Measurements from ENCODE around the gene HERC4. TPM values are rescaled to one million over a fixed set of nuclear protein-coding genes. Genes with fewer than 3 reads are reported as not detected.

The HERC4 gene
- polyA plus RNA-seq, 1 donor from 2014 or later, result 45.6 TPM

DNA sequence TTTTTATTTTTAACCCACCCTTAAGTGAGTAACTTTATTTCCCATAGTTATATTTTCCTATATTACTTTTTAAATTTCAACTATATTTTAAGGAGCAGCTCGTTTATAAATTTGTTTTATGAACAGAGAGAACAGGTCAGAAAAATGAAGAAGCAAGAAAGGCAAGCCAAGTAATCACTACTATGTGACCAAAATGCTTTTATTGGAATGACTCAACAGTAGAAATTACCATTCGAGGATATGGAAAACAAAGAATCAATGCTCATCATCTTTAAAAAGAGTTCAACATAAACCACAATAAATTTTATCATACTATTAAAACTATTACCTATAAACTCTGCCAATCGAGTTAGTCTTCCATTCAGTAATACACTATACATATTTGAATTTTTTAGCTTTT, 7.6 kb downstream of the HERC4 start:
- Histone ChIP-seq H3K27ac (ENCODE audit: low read length) (no peak overlapping the region), H3K27me3 (ENCODE audit: insufficient read depth, low read depth, low read length) (no peaks in the 10 kb centered on the region), H3K4me3 (ENCODE audit: low read length) (no peak overlapping the region), H2AFZ (ENCODE audit: low read depth, low read length) (no peak overlapping the region), H3K9me2 (ENCODE audit: insufficient read depth, low read length) (no peaks in the 10 kb centered on the region), H3K36me3 (ENCODE audit: insufficient read depth, low read length) (no peaks in the 10 kb centered on the region), H4K20me1 (ENCODE audit: insufficient read depth) (no peaks in the 10 kb centered on the region), H3K9ac (ENCODE audit: low read length) (no peak overlapping the region), H3F3A (ENCODE audit: insufficient read depth, low read length, poor library complexity, severe bottlenecking) (no peaks in the 10 kb centered on the region), H3K9me3 (ENCODE audit: low read length) (no peaks in the 10 kb centered on the region), H3K4me2 (ENCODE audit: low read length) (no peak overlapping the region), H3K79me2 (replicated peaks; ENCODE audit: insufficient read depth, low read length) (peaks cover 25% of the 10 kb centered on the region)
- no peak for TF ChIP-seq RAD21 (conservative IDR thresholded peaks at IDR 0.05)

DNA sequence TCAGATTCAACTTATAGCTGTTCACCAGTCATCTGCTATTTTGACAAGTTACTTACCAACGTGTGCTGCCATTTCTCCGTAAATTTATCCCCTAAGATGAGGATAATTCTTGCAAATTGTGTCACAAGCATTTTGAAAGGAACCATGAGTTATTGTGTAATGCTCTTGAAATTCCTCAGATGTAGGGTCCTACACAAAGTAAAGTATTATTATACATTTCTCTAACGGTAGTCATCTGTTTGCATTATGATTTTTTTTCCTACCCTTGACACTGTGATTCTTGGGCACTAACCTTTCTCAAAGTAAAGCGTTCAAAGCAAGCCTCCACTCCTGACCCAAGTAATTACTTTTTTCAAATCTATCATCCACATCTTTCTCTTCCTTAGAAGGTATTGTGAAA, 8.1 kb downstream of the HERC4 start:
- Histone ChIP-seq H3K36me3 (ENCODE audit: insufficient read depth, low read length) (no peaks in the 10 kb centered on the region), H3F3A (ENCODE audit: insufficient read depth, low read length, poor library complexity, severe bottlenecking) (no peaks in the 10 kb centered on the region), H3K27ac (ENCODE audit: low read length) (no peak overlapping the region), H3K4me2 (ENCODE audit: low read length) (no peak overlapping the region), H3K27me3 (ENCODE audit: insufficient read depth, low read depth, low read length) (no peaks in the 10 kb centered on the region), H2AFZ (ENCODE audit: low read depth, low read length) (no peak overlapping the region), H3K4me3 (ENCODE audit: low read length) (no peak overlapping the region), H4K20me1 (ENCODE audit: insufficient read depth) (no peaks in the 10 kb centered on the region), H3K9me3 (ENCODE audit: low read length) (no peaks in the 10 kb centered on the region), H3K79me2 (replicated peaks; ENCODE audit: insufficient read depth, low read length) (peaks cover 20% of the 10 kb centered on the region), H3K9ac (ENCODE audit: low read length) (no peak overlapping the region), H3K9me2 (ENCODE audit: insufficient read depth, low read length) (no peaks in the 10 kb centered on the region)
- TF ChIP-seq, protein P1, sequence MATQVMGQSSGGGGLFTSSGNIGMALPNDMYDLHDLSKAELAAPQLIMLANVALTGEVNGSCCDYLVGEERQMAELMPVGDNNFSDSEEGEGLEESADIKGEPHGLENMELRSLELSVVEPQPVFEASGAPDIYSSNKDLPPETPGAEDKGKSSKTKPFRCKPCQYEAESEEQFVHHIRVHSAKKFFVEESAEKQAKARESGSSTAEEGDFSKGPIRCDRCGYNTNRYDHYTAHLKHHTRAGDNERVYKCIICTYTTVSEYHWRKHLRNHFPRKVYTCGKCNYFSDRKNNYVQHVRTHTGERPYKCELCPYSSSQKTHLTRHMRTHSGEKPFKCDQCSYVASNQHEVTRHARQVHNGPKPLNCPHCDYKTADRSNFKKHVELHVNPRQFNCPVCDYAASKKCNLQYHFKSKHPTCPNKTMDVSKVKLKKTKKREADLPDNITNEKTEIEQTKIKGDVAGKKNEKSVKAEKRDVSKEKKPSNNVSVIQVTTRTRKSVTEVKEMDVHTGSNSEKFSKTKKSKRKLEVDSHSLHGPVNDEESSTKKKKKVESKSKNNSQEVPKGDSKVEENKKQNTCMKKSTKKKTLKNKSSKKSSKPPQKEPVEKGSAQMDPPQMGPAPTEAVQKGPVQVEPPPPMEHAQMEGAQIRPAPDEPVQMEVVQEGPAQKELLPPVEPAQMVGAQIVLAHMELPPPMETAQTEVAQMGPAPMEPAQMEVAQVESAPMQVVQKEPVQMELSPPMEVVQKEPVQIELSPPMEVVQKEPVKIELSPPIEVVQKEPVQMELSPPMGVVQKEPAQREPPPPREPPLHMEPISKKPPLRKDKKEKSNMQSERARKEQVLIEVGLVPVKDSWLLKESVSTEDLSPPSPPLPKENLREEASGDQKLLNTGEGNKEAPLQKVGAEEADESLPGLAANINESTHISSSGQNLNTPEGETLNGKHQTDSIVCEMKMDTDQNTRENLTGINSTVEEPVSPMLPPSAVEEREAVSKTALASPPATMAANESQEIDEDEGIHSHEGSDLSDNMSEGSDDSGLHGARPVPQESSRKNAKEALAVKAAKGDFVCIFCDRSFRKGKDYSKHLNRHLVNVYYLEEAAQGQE (IDR thresholded peaks at IDR 0.05; ENCODE audit: borderline replicate concordance), result no peak

DNA sequence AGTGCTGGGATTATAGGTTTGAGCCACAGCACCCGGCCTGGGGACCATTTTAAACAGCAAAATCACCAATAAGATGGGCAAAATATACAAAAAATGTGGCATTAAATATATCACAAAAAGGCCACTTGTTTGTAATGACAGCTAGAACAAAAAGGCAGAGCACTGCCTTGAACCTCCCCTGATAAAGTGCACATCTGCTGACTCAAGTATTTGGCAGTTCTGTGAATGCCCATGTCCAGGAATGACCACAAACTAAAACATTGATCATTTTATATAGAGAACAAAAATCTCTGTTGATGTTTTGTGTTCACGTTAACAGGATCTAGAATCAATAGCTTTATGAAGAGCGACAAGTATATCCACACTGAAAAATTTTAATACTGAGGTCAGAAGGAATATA, 21.5 kb downstream of the HERC4 start:
- H3K9ac ChIP-seq (ENCODE audit: low read length), result no peak overlapping the region
- H3K9me3 ChIP-seq (ENCODE audit: low read length), result no peaks in the 10 kb centered on the region
- no peaks in the 10 kb centered on the region for H4K20me1 ChIP-seq (ENCODE audit: insufficient read depth)
- H3K27ac ChIP-seq (ENCODE audit: low read length), result no peak overlapping the region
- no peak overlapping the region for H3K4me3 ChIP-seq (ENCODE audit: low read length)
- TF ChIP-seq EP300 (conservative IDR thresholded peaks at IDR 0.05; ENCODE audit: poor library complexity, severe bottlenecking) (no peak), RAD21 (conservative IDR thresholded peaks at IDR 0.05) (no peak), SMC3 (conservative IDR thresholded peaks at IDR 0.05; ENCODE audit: poor library complexity) (no peak), TAF1 (IDR thresholded peaks at IDR 0.05; ENCODE audit: low read depth) (no peak)
- no peak overlapping the region for H2AFZ ChIP-seq (ENCODE audit: low read depth, low read length)
- no peak overlapping the region for H3K4me2 ChIP-seq (ENCODE audit: low read length)
- H3K9me2 ChIP-seq (ENCODE audit: insufficient read depth, low read length), result no peaks in the 10 kb centered on the region
- no peaks in the 10 kb centered on the region for H3K36me3 ChIP-seq (ENCODE audit: insufficient read depth, low read length)
- H3F3A ChIP-seq (ENCODE audit: insufficient read depth, low read length, poor library complexity, severe bottlenecking), result no peaks in the 10 kb centered on the region
- no peaks in the 10 kb centered on the region for H3K79me2 ChIP-seq (replicated peaks; ENCODE audit: insufficient read depth, low read length)
- H3K27me3 ChIP-seq (ENCODE audit: insufficient read depth, low read depth, low read length), result no peaks in the 10 kb centered on the region

DNA sequence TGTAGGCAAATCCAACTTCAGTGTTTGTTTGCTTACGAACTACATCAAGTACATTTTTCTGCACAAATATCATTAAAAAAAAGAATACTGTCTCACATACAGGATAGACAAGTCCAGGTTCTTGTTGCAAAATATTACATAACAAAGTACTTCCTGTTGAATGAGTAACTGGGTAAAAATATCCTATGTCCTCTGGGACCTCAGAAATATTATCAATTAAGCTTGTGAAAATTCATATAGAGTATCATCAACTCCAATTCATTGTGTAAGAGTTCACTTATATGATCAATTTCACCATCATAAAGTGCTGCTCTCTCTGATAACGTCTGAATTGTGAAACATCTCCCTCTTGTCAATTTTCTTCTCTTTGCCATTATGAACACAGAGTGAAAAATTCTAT, 22.6 kb downstream of the HERC4 start:
- TF ChIP-seq, protein P1 (IDR thresholded peaks at IDR 0.05; ENCODE audit: borderline replicate concordance), result no peak
- TF ChIP-seq TAF1 (IDR thresholded peaks at IDR 0.05; ENCODE audit: low read depth) (no peak), MXI1 (conservative IDR thresholded peaks at IDR 0.05; ENCODE audit: poor library complexity, severe bottlenecking) (no peak), POLR2AphosphoS5 (IDR thresholded peaks at IDR 0.05) (no peak), SMC3 (conservative IDR thresholded peaks at IDR 0.05; ENCODE audit: poor library complexity) (no peak), RAD21 (conservative IDR thresholded peaks at IDR 0.05) (no peak)
- TF ChIP-seq, protein P2, sequence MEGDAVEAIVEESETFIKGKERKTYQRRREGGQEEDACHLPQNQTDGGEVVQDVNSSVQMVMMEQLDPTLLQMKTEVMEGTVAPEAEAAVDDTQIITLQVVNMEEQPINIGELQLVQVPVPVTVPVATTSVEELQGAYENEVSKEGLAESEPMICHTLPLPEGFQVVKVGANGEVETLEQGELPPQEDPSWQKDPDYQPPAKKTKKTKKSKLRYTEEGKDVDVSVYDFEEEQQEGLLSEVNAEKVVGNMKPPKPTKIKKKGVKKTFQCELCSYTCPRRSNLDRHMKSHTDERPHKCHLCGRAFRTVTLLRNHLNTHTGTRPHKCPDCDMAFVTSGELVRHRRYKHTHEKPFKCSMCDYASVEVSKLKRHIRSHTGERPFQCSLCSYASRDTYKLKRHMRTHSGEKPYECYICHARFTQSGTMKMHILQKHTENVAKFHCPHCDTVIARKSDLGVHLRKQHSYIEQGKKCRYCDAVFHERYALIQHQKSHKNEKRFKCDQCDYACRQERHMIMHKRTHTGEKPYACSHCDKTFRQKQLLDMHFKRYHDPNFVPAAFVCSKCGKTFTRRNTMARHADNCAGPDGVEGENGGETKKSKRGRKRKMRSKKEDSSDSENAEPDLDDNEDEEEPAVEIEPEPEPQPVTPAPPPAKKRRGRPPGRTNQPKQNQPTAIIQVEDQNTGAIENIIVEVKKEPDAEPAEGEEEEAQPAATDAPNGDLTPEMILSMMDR (IDR thresholded peaks at IDR 0.05; ENCODE audit: poor library complexity, severe bottlenecking), result no peak
- H3K27me3 ChIP-seq (ENCODE audit: insufficient read depth, low read depth, low read length), result no peaks in the 10 kb centered on the region
- H2AFZ ChIP-seq (ENCODE audit: low read depth, low read length), result no peak overlapping the region
- H3K27ac ChIP-seq (ENCODE audit: low read length), result no peak overlapping the region
- no peaks in the 10 kb centered on the region for H3K36me3 ChIP-seq (ENCODE audit: insufficient read depth, low read length)
- H4K20me1 ChIP-seq (ENCODE audit: insufficient read depth), result no peaks in the 10 kb centered on the region
- no peak overlapping the region for H3K4me2 ChIP-seq (ENCODE audit: low read length)
- no peak overlapping the region for H3K9ac ChIP-seq (ENCODE audit: low read length)
- H3K9me2 ChIP-seq (ENCODE audit: insufficient read depth, low read length), result no peaks in the 10 kb centered on the region
- no peaks in the 10 kb centered on the region for H3F3A ChIP-seq (ENCODE audit: insufficient read depth, low read length, poor library complexity, severe bottlenecking)
- H3K9me3 ChIP-seq (ENCODE audit: low read length), result no peaks in the 10 kb centered on the region
- no peaks in the 10 kb centered on the region for H3K79me2 ChIP-seq (replicated peaks; ENCODE audit: insufficient read depth, low read length)
- H3K4me3 ChIP-seq (ENCODE audit: low read length), result no peak overlapping the region
